Tibial nerve (tissue), 4 donors: ENCODE results near the gene BAG5. TPM values are rescaled to one million over a fixed set of nuclear protein-coding genes. Genes with fewer than 3 reads are reported as not detected.

ENCODE experiments used
- DNase-seq, 2 donors: peaks; one replicate each; pipeline ENCODE4 v3.0.0-alpha.2; 2019; ENCODE audit warnings: low spot score in 2 of 2
- H3K27ac ChIP-seq, 4 donors: fragments of 200-600 bp; sonication (generic) in 3 of 4; one replicate each; pipeline ENCODE4 v1.5.1; 2017 to 2019; ENCODE audit warnings: mild to moderate bottlenecking in 1 of 4
- H3K27me3 ChIP-seq, 2 donors: fragments of 200-600 bp; sonication (generic) in 1 of 2; one replicate each; pipeline versions ENCODE4 v1.5.1 to v1.6.0; 2017 to 2019
- H3K36me3 ChIP-seq, 3 donors: fragments of 200-600 bp; sonication (generic); one replicate each; pipeline ENCODE4 v1.5.1; 2018 to 2019
- H3K4me1 ChIP-seq, 4 donors: fragments of 200-600 bp; sonication (generic) in 3 of 4; one replicate each; pipeline ENCODE4 v1.5.1; 2017 to 2019
- H3K4me3 ChIP-seq, 4 donors: fragments of 200-600 bp; sonication (generic) in 3 of 4; one replicate each; pipeline ENCODE4 v1.5.1; 2017 to 2019; ENCODE audit warnings: mild to moderate bottlenecking in 1 of 4, moderate library complexity in 1 of 4
- H3K9me3 ChIP-seq, 4 donors: fragments of 200-600 bp; sonication (generic) in 3 of 4; one replicate each; pipeline ENCODE4 v1.5.1; 2017 to 2019
- EP300 ChIP-seq, 2 donors: sonication (generic); formaldehyde crosslinking; IDR thresholded peaks; one replicate each; pipeline ENCODE4 v1.6.1; 2017; ENCODE audit warnings: antibody characterized with exemption in 2 of 2, mild to moderate bottlenecking in 1 of 2
- POLR2A ChIP-seq, 2 donors: fragments of 450-650 bp; IDR thresholded peaks; one replicate each; pipeline ENCODE4 v1.6.1; 2017; ENCODE audit warnings: antibody characterized with exemption in 2 of 2, mild to moderate bottlenecking in 2 of 2, moderate library complexity in 2 of 2
- WGBS, 2 donors: methylation state at CpG; one replicate each; pipeline ENCODE4 v1.1.5; 2018; 5-methylcytosine and 5-hydroxymethylcytosine counted together
- total RNA-seq, 4 donors: library from RNA; depleted of rRNA; stranded (reverse); fragments of >200 nt; gene quantifications; one replicate each; pipeline ENCODE4 v1.1.0, GENCODE V29; 2016
- TF ChIP-seq, protein P1 (sequence below), 5 experiments: fragments of 200-600 bp in 3 of 5; fragments of 450-650 bp in 2 of 5; sonication (generic) in 3 of 5; IDR thresholded peaks; one replicate each; pipeline ENCODE4 v1.5.1; 2016 to 2019; ENCODE audit warnings: antibody characterized with exemption in 5 of 5, mild to moderate bottlenecking in 3 of 5, moderate library complexity in 2 of 5

Gene BAG5
- total RNA-seq, 4 donors from 2014 or later, result 26.1 to 36.5 (median 31.7) TPM

DNA sequence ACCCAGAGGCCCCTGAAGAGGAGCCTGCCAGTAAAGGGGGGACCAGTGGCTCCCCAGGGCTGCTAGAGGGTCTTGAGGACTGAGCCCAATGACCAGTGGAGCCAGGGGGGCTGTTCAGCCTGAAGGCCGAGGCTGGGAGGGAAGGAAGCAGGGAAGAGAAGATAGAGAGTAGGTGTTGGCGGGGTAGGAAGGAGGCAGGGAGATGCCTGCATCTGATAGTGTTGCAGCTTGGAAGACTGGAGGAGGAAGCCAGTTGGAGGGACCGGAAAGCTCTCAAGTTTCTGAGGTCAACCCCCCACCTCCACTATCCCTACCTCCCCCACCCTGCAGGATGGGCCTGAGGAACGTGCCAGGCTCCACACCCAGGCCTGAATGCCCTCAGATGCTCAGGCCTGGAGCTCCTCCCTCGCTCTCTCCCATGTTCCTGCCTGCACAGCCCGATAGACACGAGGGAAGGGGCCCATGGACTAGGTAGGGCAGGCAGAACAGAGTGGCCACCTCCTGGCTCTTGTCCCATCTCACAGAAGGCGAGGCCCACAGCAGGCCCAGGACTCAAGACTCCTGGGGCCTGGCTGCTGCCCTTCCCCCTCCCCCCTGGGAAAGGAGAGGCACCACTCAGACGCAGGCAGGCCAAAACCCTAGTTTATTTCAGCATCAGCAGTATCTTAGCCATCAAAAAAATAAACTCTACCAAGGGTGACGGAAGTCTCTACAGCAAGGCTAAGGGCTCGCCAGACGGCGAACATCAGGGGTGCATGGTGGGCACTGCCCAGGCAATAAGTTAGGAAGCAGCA, 43.2 kb downstream of the BAG5 start:
- Histone ChIP-seq H3K27ac (peak overlapping the region; percentile 49 to 90 (median 80)), H3K4me1 (peaks cover 0 to 65% (median 41%) of the 10 kb centered on the region in 4 donors), H3K36me3 (no peaks in the 10 kb centered on the region), H3K9me3 (no peaks in the 10 kb centered on the region), H3K27me3 (no peaks in the 10 kb centered on the region), H3K4me3 (no peak overlapping the region)
- TF ChIP-seq POLR2A (IDR thresholded peaks at IDR 0.05) (no peak), EP300 (IDR thresholded peaks at IDR 0.05) (no peak)
- TF ChIP-seq, protein P1, sequence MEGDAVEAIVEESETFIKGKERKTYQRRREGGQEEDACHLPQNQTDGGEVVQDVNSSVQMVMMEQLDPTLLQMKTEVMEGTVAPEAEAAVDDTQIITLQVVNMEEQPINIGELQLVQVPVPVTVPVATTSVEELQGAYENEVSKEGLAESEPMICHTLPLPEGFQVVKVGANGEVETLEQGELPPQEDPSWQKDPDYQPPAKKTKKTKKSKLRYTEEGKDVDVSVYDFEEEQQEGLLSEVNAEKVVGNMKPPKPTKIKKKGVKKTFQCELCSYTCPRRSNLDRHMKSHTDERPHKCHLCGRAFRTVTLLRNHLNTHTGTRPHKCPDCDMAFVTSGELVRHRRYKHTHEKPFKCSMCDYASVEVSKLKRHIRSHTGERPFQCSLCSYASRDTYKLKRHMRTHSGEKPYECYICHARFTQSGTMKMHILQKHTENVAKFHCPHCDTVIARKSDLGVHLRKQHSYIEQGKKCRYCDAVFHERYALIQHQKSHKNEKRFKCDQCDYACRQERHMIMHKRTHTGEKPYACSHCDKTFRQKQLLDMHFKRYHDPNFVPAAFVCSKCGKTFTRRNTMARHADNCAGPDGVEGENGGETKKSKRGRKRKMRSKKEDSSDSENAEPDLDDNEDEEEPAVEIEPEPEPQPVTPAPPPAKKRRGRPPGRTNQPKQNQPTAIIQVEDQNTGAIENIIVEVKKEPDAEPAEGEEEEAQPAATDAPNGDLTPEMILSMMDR (IDR thresholded peaks at IDR 0.05), result no peak
- DNase-seq, result no peak
- 45 to 48% methylated on average over 12 to 13 of the region's 13 CpGs for WGBS, 2 donors

DNA sequence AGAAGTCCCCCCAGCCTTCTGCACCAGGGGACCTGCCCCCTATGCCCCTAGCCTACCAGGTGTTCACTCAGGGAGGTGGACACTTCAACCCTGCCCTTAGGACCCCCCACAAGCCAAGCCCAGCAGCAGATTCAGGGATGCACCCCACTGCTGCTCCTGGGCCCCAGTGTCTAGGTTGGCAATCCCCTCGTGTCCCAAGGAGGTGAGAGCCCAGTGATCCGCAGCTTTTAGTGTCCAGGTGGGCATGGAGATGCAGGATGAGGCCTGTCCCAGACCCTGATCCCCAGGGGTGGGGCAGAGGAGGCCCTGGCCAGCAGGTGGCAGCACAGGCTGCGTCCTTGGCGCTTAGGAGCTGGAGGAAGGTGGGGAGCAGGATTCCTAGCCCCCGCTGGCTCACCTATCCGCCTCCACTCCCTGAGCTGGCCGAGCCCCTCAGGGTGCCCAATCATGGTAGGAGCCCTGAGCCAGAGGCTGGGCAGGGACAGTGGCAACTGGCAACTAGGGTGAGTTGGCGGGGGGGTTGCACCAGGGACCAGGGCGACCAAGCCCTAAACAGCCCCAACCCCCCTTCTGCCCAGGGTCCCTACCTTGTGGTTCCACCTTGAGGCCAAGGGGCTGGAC, 43.9 kb downstream of the BAG5 start:
- Histone ChIP-seq H3K27ac (peak overlapping the region; percentile 49 to 90 (median 80)), H3K9me3 (no peaks in the 10 kb centered on the region), H3K27me3 (no peaks in the 10 kb centered on the region), H3K4me1 (peaks cover 0 to 69% (median 45%) of the 10 kb centered on the region in 4 donors), H3K36me3 (no peaks in the 10 kb centered on the region), H3K4me3 (no peak overlapping the region)
- WGBS, 2 donors, result 41 to 42% methylated on average over 7 to 9 of the region's 9 CpGs
- peak; percentile 59 to 69 for DNase-seq
- TF ChIP-seq, protein P1 (IDR thresholded peaks at IDR 0.05), result peak; percentile 79 to 97 (median 90)
- no peak for TF ChIP-seq POLR2A (IDR thresholded peaks at IDR 0.05)

DNA sequence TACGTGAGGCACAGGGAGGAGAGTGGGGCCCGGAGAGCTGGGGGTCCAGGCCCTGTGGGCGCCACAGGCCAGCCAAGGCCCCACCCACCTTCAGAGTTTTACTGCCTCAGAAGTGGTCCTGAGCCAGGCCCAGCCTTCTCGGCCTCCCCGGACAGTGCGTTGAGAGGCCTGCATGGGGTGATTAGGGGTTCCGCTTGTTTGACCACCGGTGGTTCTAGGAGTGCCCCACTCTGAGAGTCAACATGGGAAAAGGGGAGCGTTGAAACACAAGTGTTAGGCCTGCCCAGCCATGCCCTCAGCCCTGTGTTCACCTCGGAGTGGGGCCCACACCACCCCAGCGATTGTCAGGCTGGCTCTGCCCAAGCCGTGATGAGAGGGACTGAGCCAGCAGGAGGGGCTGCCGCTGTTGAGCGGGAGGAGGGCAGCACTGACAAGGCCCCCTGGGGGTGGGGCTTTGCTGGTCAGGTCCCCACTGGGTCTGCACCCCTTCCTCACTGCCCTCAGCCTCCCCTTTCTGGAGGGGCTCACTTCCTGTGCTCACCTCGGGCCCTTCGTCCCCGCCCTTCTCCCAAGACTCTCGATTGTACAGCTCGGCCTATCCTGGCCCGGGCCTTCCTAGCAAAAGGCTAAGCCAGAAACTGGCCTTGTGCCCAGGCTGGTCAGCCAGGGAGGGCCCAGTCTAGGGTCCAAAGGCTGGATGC, 44.6 kb downstream of the BAG5 start:
- no peaks in the 10 kb centered on the region for H3K27me3 ChIP-seq
- 18 to 25% methylated on average over 17 to 20 of the region's 20 CpGs for WGBS, 2 donors
- TF ChIP-seq, protein P1 (IDR thresholded peaks at IDR 0.05), result no peak
- TF ChIP-seq EP300 (IDR thresholded peaks at IDR 0.05), result no peak
- no peak for TF ChIP-seq POLR2A (IDR thresholded peaks at IDR 0.05)

DNA sequence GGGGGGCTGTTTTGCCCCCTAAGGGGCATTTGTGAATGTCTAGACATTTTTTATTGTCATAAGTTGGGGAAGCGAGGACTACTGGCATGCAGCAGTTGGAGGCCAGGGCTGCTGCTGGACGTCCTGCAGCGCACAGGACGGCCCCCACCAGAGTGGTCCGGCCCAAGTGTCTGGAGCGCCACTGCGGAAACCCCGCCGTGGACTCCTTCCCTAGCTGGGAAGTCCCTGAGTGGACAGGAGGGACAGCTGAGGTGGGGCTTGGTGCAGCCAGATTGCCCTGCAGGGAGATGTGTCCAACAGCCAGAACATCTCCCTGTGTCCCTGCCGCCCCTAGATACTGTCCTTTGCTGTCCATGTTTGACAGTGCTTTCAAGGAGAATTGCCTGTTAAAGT, 45.3 kb downstream of the BAG5 start:
- Histone ChIP-seq H3K4me3 (no peak overlapping the region), H3K27me3 (no peaks in the 10 kb centered on the region), H3K9me3 (no peaks in the 10 kb centered on the region), H3K4me1 (peaks cover 0 to 71% (median 46%) of the 10 kb centered on the region in 4 donors), H3K27ac (peak overlapping the region in 2 of 4 donors; percentile 90), H3K36me3 (no peaks in the 10 kb centered on the region)
- TF ChIP-seq POLR2A (IDR thresholded peaks at IDR 0.05) (no peak), EP300 (IDR thresholded peaks at IDR 0.05) (no peak)
- TF ChIP-seq, protein P1 (IDR thresholded peaks at IDR 0.05), result no peak
- no peak for DNase-seq
- 67 to 76% methylated on average over 10 of the region's 10 CpGs for WGBS, 2 donors

More for the DNA sequence above, 44.6 kb downstream of the BAG5 start:
- H3K27ac ChIP-seq, result peak overlapping the region; percentile 49 to 90 (median 80)
- no peaks in the 10 kb centered on the region for H3K9me3 ChIP-seq
- H3K4me3 ChIP-seq, result no peak overlapping the region
- H3K36me3 ChIP-seq, result no peaks in the 10 kb centered on the region
- DNase-seq, result no peak
- H3K4me1 ChIP-seq, result peaks cover 0 to 69% (median 46%) of the 10 kb centered on the region in 4 donors
